Bone marrow (tissue), 2 donors: ENCODE results near the gene CHRM5.

ENCODE experiments used
- DNase-seq, 2 donors: peaks; one replicate each; lab custom pipeline; 2025; lab: John Stamatoyannopoulos, UW

Gene CHRM5

DNA sequence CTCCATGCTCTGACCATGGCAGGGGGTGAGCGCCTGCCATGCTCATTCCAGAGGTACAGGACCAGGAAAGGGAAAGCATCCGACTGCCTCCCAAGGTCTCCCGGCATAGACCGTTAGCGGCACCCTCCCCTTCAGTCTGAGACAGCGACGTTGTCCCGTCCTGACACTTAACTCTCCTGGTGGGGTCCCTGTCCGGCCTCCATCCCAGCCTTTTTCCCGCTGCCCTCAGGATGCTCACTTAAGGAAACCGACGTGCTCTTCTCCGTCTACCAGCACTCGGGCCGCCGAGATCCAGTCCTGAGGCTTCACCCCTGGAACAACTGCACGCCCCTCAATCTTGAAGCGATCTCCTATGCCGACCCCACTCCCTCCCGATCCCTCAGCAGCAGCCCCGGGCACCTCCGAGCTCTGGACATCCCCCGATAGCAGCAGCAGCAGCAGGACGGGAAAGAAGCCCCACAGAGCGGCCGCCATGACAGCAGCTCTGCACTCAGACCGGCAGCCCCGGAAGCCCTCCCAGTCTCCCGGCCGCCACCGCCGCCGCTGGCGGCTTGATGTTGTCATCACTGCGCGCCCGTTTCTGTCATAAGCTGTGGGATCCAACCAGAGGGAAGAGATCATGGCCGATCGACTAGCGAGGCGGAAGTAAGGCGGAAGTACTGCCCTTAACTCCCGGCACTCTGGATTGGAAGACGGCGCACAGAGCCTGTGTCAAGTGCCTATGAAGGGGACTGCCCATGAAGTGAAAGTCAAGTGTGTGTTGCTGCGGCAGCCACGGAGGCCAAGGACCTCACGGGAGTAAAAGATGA lies 133.3 kb downstream of the CHRM5 start, which contains the start of the genes EMC7 and PGBD4:
Gene EMC7 (minus strand): TSS at position 497 of the 809 bp plus-strand sequence. CDS start 23 bp downstream, at position 474.
Gene PGBD4 (plus strand): TSS at position 718 of the 809 bp plus-strand sequence. CDS start 449 bp downstream, outside the sequence.
- peak; percentile 93 to 98 for DNase-seq

GRCh38 chr15:34102175-34102925 lies 134.1 kb downstream of the CHRM5 start:
- no peak for DNase-seq

GRCh38 chr15:34106423-34106822 lies 138.1 kb downstream of the CHRM5 start:
- DNase-seq, result no peak

DNA sequence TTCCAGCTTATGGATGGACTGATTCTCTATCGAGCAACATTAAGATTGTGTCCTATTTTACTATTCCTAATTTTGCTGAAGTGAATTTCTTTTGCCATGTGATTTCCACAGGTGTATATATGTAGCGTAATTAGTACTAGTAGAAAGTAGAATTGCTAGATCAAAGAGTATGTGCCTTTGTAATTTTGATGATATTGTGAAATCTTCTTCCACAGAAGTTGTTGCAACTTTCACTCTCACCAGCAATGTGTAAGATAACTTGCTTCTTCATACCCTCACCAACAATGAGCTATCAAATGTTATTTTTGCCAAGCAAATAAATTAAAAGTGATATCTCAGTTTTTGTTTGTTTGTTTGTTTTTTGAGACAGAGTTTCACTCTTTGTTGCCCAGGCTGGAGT lies 139.0 kb downstream of the CHRM5 start:
- DNase-seq, result no peak

- peak in 1 of 2 donors; percentile 50 for DNase-seq
Observed at GRCh38 chr15:34109797-34110663, 141.7 kb downstream of the CHRM5 start.

GRCh38 chr15:34111488-34111887 lies 143.2 kb downstream of the CHRM5 start:
- no peak for DNase-seq

- no peak for DNase-seq
Observed at GRCh38 chr15:34114215-34114614, 145.9 kb downstream of the CHRM5 start.

- DNase-seq, result no peak
Observed at GRCh38 chr15:34114739-34115138, 146.4 kb downstream of the CHRM5 start.

- DNase-seq, result no peak
Observed at GRCh38 chr15:34116620-34117019, 148.3 kb downstream of the CHRM5 start.
